Epidermal melanocyte (primary cell): ENCODE data around the gene SCARF2.

ENCODE experiments used
- DNase-seq: peaks from one replicate; pipeline ENCODE4 v3.0.0; 2011; ENCODE audit warnings: low spot score; ENCODE audit not compliant: insufficient read length

The SCARF2 gene

GRCh38 chr22:20439928-20440575, 2.4 kb upstream of the SCARF2 start:
- peak; percentile 12 for DNase-seq

GRCh38 chr22:20439556-20439927, 1.9 kb upstream of the SCARF2 start:
- DNase-seq: peak; percentile 13

GRCh38 chr22:20438678-20439492, 1.3 kb upstream of the SCARF2 start:
- peak; percentile 63 for DNase-seq

GRCh38 chr22:20438427-20438677, 727 bp upstream of the SCARF2 start:
- no peak for DNase-seq

- peak; percentile 47 for DNase-seq
Measured at GRCh38 chr22:20436768-20437612, 635 bp downstream of the SCARF2 start.

GRCh38 chr22:20436307-20436767, 1.3 kb downstream of the SCARF2 start:
- peak; percentile 85 for DNase-seq

GRCh38 chr22:20435436-20436306, 2.0 kb downstream of the SCARF2 start:
- peak; percentile 18 for DNase-seq

GRCh38 chr22:20434773-20435172, 2.9 kb downstream of the SCARF2 start:
- peak; percentile 11 for DNase-seq

GRCh38 chr22:20434264-20434751, 3.3 kb downstream of the SCARF2 start:
- peak; percentile 11 for DNase-seq

GRCh38 chr22:20433686-20434241, 3.9 kb downstream of the SCARF2 start:
- peak; percentile 17 for DNase-seq

GRCh38 chr22:20433191-20433590, 4.4 kb downstream of the SCARF2 start:
- peak; percentile 17 for DNase-seq

- no peak for DNase-seq
Measured at GRCh38 chr22:20432244-20432686, 5.4 kb downstream of the SCARF2 start.

GRCh38 chr22:20431511-20432192, 6.0 kb downstream of the SCARF2 start:
- peak; percentile 18 for DNase-seq

- peak; percentile 60 for DNase-seq
Measured at GRCh38 chr22:20430720-20431510, 6.7 kb downstream of the SCARF2 start.

- DNase-seq: peak; percentile 19
Measured at GRCh38 chr22:20430101-20430719, 7.4 kb downstream of the SCARF2 start.

GRCh38 chr22:20429254-20430100, 8.1 kb downstream of the SCARF2 start:
- DNase-seq: no peak

GRCh38 chr22:20428496-20429253, 8.9 kb downstream of the SCARF2 start:
- DNase-seq: no peak
